ENCODE results near the gene KRTAP10-5. TPM values are rescaled to one million over a fixed set of nuclear protein-coding genes. Genes with fewer than 3 reads are reported as not detected.

The KRTAP10-5 gene
- total RNA-seq, 1 experiment from 2014 or later = not detected

DNA sequence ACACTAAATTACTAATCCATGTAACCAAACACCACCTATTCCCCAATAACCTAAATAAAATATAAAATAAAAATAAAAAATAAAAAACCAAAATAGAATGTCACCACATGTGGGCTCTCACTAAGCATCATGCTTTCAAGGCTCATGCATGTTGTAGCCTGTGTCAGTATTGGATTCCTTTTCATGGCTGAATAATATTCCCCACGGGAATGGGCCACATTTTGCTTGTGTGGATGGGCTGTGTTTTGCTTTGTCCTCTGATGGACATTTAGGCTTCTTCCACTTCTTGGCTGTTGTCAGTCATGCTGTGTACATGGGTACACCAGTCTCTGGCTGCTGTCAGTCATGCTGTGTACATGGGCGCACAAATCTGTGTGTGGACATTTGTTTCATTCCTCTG lies 8.7 kb upstream of the KRTAP10-5 start:
- Histone ChIP-seq H3K27me3 (ENCODE audit: insufficient read depth, low read length) (peaks cover 23% of the 10 kb centered on the region), H3K9me2 (ENCODE audit: insufficient read depth) (no peaks in the 10 kb centered on the region), H3K4me1 (ENCODE audit: control insufficient read depth in 1 of 2, insufficient read depth in 2 of 2, low read length in 2 of 2) (no peaks in the 10 kb centered on the region), H3K9ac (ENCODE audit: low read length) (no peak overlapping the region), H3K4me3 (replicated peaks in 1 of 2; ENCODE audit: low read depth in 1 of 2, low read length in 2 of 2) (no peak overlapping the region), H4K20me1 (ENCODE audit: insufficient read depth) (no peaks in the 10 kb centered on the region), H3K9me3 (ENCODE audit: control insufficient read depth in 1 of 2, insufficient read depth in 1 of 2, low read depth in 1 of 2, low read length in 2 of 2) (no peaks in the 10 kb centered on the region), H3K36me3 (ENCODE audit: control insufficient read depth in 1 of 2, insufficient read depth in 2 of 2, low read length in 2 of 2) (no peaks in the 10 kb centered on the region), H3K27ac (ENCODE audit: low read depth, low read length) (no peak overlapping the region), H2AFZ (ENCODE audit: low read depth, low read length, poor library complexity, severe bottlenecking) (no peak overlapping the region), H3K79me2 (ENCODE audit: insufficient read depth, low read length) (no peaks in the 10 kb centered on the region), H3K4me2 (ENCODE audit: low read length) (no peak overlapping the region)
- TF ChIP-seq ZNF274 (IDR thresholded peaks at IDR 0.05; ENCODE audit: low read depth, low read length) (no peak), CEBPB (IDR thresholded peaks at IDR 0.05; ENCODE audit: low read depth) (no peak), MAX (IDR thresholded peaks at IDR 0.05) (no peak), ZFX (IDR thresholded peaks at IDR 0.05) (no peak), SRF (IDR thresholded peaks at IDR 0.05; ENCODE audit: low read depth) (no peak), EGR1 (IDR thresholded peaks at IDR 0.05; ENCODE audit: low read depth) (no peak), EZH2phosphoT487 (IDR thresholded peaks at IDR 0.05; ENCODE audit: borderline replicate concordance) (no peak), JUND (IDR thresholded peaks at IDR 0.05) (no peak)
- intact Hi-C loops (cut with micrococcal nuclease) = no loop called here
- ChIA-PET CTCF (no interaction called here), RAD21 (ENCODE audit: low non-redundant PET in 1 of 2, low total read pairs in 2 of 2, uncharacterized antibody in 2 of 2, unreplicated experiment in 2 of 2) (no interaction called here), POLR2A (no interaction called here)
- no peak for ATAC-seq
- no peak for DNase-seq (ENCODE audit: low read depth, low spot score)
- no TSS peak for BruUV-seq (replicated peaks)

GRCh38 chr21:44585892-44586291 lies 5.5 kb upstream of the KRTAP10-5 start:
- no peaks in the 10 kb centered on the region for H3K9me3 ChIP-seq (ENCODE audit: control insufficient read depth in 1 of 2, insufficient read depth in 1 of 2, low read depth in 1 of 2, low read length in 2 of 2)
- ATAC-seq (no peak), DNase-seq (ENCODE audit: low read depth, low spot score) (no peak)
- H3K27ac ChIP-seq (ENCODE audit: low read depth, low read length) = no peak overlapping the region
- no peaks in the 10 kb centered on the region for H3K4me1 ChIP-seq (ENCODE audit: control insufficient read depth in 1 of 2, insufficient read depth in 2 of 2, low read length in 2 of 2)
- RAD21 ChIA-PET (ENCODE audit: low non-redundant PET in 1 of 2, low total read pairs in 2 of 2, uncharacterized antibody in 2 of 2, unreplicated experiment in 2 of 2) = no interaction called here
- peaks cover 25% of the 10 kb centered on the region for H3K27me3 ChIP-seq (ENCODE audit: insufficient read depth, low read length)
- H3K79me2 ChIP-seq (ENCODE audit: insufficient read depth, low read length) = no peaks in the 10 kb centered on the region
- H2AFZ ChIP-seq (ENCODE audit: low read depth, low read length, poor library complexity, severe bottlenecking) = no peak overlapping the region
- no peaks in the 10 kb centered on the region for H4K20me1 ChIP-seq (ENCODE audit: insufficient read depth)
- POLR2A ChIA-PET = no interaction called here
- CTCF ChIA-PET = no interaction called here
- H3K9ac ChIP-seq (ENCODE audit: low read length) = no peak overlapping the region
- H3K36me3 ChIP-seq (ENCODE audit: control insufficient read depth in 1 of 2, insufficient read depth in 2 of 2, low read length in 2 of 2) = no peaks in the 10 kb centered on the region
- intact Hi-C loops (cut with micrococcal nuclease) = no loop called here
- no TSS peak for BruUV-seq (replicated peaks)
- H3K9me2 ChIP-seq (ENCODE audit: insufficient read depth) = no peaks in the 10 kb centered on the region
- H3K4me2 ChIP-seq (ENCODE audit: low read length) = no peak overlapping the region
- H3K4me3 ChIP-seq (replicated peaks in 1 of 2; ENCODE audit: low read depth in 1 of 2, low read length in 2 of 2) = no peak overlapping the region
- TF ChIP-seq EGR1 (IDR thresholded peaks at IDR 0.05; ENCODE audit: low read depth) = no peak
- TF ChIP-seq ZNF274 (IDR thresholded peaks at IDR 0.05; ENCODE audit: low read depth, low read length) = no peak
- no peak for TF ChIP-seq CEBPB (IDR thresholded peaks at IDR 0.05; ENCODE audit: low read depth)
- no peak for TF ChIP-seq CBX3 (IDR thresholded peaks at IDR 0.05; ENCODE audit: low read depth)
- TF ChIP-seq EZH2phosphoT487 (IDR thresholded peaks at IDR 0.05; ENCODE audit: borderline replicate concordance) = no peak
- TF ChIP-seq FOSL1 (IDR thresholded peaks at IDR 0.05; ENCODE audit: low read depth) = no peak
- TF ChIP-seq TCF7L2 (IDR thresholded peaks at IDR 0.05; ENCODE audit: borderline replicate concordance, extremely low read depth, insufficient read depth, insufficient read length) = no peak
- TF ChIP-seq RAD21 (IDR thresholded peaks at IDR 0.05; ENCODE audit: low read depth) = no peak
- TF ChIP-seq SIN3A (IDR thresholded peaks at IDR 0.05; ENCODE audit: low read depth) = no peak
- TF ChIP-seq, protein P1, sequence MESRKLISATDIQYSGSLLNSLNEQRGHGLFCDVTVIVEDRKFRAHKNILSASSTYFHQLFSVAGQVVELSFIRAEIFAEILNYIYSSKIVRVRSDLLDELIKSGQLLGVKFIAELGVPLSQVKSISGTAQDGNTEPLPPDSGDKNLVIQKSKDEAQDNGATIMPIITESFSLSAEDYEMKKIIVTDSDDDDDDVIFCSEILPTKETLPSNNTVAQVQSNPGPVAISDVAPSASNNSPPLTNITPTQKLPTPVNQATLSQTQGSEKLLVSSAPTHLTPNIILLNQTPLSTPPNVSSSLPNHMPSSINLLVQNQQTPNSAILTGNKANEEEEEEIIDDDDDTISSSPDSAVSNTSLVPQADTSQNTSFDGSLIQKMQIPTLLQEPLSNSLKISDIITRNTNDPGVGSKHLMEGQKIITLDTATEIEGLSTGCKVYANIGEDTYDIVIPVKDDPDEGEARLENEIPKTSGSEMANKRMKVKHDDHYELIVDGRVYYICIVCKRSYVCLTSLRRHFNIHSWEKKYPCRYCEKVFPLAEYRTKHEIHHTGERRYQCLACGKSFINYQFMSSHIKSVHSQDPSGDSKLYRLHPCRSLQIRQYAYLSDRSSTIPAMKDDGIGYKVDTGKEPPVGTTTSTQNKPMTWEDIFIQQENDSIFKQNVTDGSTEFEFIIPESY (IDR thresholded peaks at IDR 0.05; ENCODE audit: extremely low read depth, insufficient replicate concordance, low read length) = no peak
- no peak for TF ChIP-seq EZH2 (IDR thresholded peaks at IDR 0.05)
- no peak for TF ChIP-seq ZFX (IDR thresholded peaks at IDR 0.05)
- TF ChIP-seq CTCF (IDR thresholded peaks at IDR 0.05 in 2 of 3, conservative IDR thresholded peaks at IDR 0.05 in 1 of 3; ENCODE audit: borderline replicate concordance in 1 of 3, insufficient read depth in 1 of 3, low read depth in 2 of 3, low read length in 2 of 3) = no peak
- TF ChIP-seq ELF1 (IDR thresholded peaks at IDR 0.05; ENCODE audit: borderline replicate concordance, low read depth) = no peak
- no peak for TF ChIP-seq ATF3 (IDR thresholded peaks at IDR 0.05)
- no peak for TF ChIP-seq YY1 (IDR thresholded peaks at IDR 0.05; ENCODE audit: extremely low read depth, insufficient replicate concordance, low read depth, low read length)
